ENCODE results near the gene MT1E. TPM values are rescaled to one million over a fixed set of nuclear protein-coding genes. Genes with fewer than 3 reads are reported as not detected.

MT1E gene
- total RNA-seq, 6 experiments from 2014 or later: 192 to 469 (median 458) TPM

DNA sequence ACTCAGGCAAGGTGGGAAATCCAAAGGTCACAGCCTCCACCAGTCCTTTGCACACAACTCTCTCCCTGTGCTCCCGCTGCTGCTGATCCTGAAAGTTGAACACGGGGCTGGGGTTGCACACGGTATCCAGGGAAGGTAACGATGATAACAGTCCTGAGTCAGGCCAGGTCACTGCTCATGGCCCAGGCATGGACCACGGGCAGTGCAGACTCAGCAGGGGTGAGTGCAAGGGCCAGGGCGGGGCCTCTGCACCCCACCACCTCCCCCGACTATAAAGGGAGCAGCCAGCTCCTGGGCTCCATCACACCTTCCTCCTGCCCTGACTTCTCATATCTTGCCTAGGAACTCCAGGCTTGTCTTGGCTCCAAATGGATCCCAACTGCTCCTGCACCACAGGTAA is 26.0 kb downstream of the MT1E start, which contains the start of gene MT1B:
Gene MT1B, plus strand, starts transcription at position 301 of the 400 bp plus-strand sequence. Its CDS starts 68 bp downstream, at position 369.
- Mint-ChIP-seq H3K36me3 (ENCODE audit: low read depth) (no peaks in the 10 kb centered on the region), H3K27ac (no peak within 1 kb of the TSS), H3K9me3 (no peaks in the 10 kb centered on the region), H3K4me3 (no peak within 1 kb of the TSS), H3K4me1 (ENCODE audit: low read depth) (no peaks in the 10 kb centered on the region), H3K27me3 (ENCODE audit: insufficient read depth) (peaks cover 66% of the 10 kb centered on the region)
- no peak for DNase-seq
- TF ChIP-seq, protein P1, sequence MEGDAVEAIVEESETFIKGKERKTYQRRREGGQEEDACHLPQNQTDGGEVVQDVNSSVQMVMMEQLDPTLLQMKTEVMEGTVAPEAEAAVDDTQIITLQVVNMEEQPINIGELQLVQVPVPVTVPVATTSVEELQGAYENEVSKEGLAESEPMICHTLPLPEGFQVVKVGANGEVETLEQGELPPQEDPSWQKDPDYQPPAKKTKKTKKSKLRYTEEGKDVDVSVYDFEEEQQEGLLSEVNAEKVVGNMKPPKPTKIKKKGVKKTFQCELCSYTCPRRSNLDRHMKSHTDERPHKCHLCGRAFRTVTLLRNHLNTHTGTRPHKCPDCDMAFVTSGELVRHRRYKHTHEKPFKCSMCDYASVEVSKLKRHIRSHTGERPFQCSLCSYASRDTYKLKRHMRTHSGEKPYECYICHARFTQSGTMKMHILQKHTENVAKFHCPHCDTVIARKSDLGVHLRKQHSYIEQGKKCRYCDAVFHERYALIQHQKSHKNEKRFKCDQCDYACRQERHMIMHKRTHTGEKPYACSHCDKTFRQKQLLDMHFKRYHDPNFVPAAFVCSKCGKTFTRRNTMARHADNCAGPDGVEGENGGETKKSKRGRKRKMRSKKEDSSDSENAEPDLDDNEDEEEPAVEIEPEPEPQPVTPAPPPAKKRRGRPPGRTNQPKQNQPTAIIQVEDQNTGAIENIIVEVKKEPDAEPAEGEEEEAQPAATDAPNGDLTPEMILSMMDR (IDR thresholded peaks at IDR 0.05): no peak

DNA sequence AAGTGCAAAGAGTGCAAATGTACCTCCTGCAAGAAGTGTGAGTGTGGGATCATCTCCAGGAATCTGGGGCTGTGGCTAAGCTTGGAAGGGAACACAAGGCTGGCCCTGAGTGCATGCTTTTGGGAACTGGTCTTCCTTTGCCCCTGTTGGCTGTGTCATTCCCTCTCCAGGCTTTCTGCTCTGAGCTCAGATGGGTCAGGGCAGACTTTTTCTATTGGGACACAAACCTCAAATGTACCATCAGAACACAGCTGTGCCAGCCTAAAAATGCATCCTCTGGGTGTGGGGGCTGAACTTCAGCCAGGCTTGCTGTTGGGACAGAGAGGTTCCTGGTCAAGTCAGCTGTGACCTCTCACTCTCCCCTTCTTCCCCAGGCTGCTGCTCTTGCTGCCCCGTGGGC is 27.0 kb downstream of the MT1E start:
- Mint-ChIP-seq H3K9me3 (no peaks in the 10 kb centered on the region), H3K4me1 (ENCODE audit: low read depth) (no peaks in the 10 kb centered on the region), H3K36me3 (ENCODE audit: low read depth) (no peaks in the 10 kb centered on the region), H3K27me3 (ENCODE audit: insufficient read depth) (peaks cover 66% of the 10 kb centered on the region), H3K27ac (no peak overlapping the region), H3K4me3 (no peak overlapping the region)
- DNase-seq: no peak
- TF ChIP-seq, protein P1 (IDR thresholded peaks at IDR 0.05): no peak

DNA sequence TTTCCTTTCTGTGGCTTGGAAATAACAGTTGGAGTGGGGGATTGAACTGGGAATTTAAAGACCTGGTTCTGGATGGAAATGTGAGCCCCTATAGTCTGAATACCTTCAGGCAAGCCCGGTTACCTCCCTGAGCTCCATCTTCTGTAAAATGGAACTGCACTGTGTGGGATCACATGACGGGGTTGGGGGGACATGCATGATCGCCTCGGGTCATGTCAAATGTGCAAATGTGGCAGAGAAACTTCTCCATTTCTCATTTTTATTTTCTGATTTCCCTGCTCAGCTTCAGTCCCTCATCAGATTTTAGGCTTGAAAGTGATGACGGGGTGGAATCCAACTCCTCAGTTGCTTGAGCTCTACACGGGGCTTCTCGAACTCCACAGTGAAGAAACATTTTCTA is 27.6 kb downstream of the MT1E start:
- peaks cover 6% of the 10 kb centered on the region for H3K4me1 Mint-ChIP-seq (ENCODE audit: low read depth)
- no peak for DNase-seq
- H3K36me3 Mint-ChIP-seq (ENCODE audit: low read depth): 0 out of 2 replicates have a peak, but pooled peaks cover 3% of the 10 kb centered on the region
- no peak overlapping the region for H3K27ac Mint-ChIP-seq
- H3K27me3 Mint-ChIP-seq (ENCODE audit: insufficient read depth): peaks cover 65% of the 10 kb centered on the region
- no peaks in the 10 kb centered on the region for H3K9me3 Mint-ChIP-seq
- no peak overlapping the region for H3K4me3 Mint-ChIP-seq
- TF ChIP-seq, protein P1 (IDR thresholded peaks at IDR 0.05): no peak

DNA sequence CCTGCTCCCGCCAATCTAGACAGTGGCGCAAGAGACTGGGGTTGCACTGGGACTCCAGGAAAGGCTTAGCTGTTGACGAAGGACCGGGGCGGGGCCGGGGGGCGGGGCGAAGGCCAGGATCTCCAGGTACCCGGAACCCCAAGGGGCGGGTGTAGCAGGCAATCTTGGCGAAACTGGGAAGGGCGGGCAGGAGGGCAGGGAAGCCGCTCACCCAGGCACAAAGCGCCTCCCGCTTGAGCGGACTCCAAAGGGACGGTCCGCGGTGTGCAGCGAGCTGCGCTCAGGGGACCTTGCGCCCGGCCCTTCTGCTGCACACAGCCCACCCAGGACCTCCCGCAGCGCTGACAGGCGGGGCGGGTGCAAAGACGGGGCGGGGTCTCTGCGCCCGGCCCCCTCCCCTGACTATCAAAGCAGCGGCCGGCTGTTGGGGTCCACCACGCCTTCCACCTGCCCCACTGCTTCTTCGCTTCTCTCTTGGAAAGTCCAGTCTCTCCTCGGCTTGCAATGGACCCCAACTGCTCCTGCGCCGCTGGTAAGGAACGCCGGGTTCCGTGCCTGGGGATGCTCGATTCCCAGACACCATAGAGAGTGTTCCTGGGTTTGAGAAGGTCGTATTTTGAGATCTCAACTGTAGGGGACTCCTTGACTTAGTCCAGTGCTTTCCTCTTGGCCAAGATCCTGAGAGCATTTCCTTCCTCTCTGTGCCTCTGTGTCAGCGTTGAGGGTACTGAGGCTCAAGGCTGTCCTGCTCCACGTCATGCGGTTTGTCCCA is 32.2 kb downstream of the MT1E start, which contains the start of gene MT1F:
Gene MT1F, plus strand, starts transcription at position 405 of the 772 bp plus-strand sequence. Its CDS starts 100 bp downstream, at position 505.
- DNase-seq: no peak
- Mint-ChIP-seq H3K4me3 (peak within 1 kb of the TSS; percentile 81), H3K9me3 (no peaks in the 10 kb centered on the region), H3K4me1 (ENCODE audit: low read depth) (peaks cover 14% of the 10 kb centered on the region), H3K36me3 (ENCODE audit: low read depth) (0 out of 2 replicates have a peak, but pooled peaks cover 3% of the 10 kb centered on the region), H3K27me3 (ENCODE audit: insufficient read depth) (peaks cover 68% of the 10 kb centered on the region), H3K27ac (no peak within 1 kb of the TSS)
- TF ChIP-seq, protein P1 (IDR thresholded peaks at IDR 0.05): no peak

DNA sequence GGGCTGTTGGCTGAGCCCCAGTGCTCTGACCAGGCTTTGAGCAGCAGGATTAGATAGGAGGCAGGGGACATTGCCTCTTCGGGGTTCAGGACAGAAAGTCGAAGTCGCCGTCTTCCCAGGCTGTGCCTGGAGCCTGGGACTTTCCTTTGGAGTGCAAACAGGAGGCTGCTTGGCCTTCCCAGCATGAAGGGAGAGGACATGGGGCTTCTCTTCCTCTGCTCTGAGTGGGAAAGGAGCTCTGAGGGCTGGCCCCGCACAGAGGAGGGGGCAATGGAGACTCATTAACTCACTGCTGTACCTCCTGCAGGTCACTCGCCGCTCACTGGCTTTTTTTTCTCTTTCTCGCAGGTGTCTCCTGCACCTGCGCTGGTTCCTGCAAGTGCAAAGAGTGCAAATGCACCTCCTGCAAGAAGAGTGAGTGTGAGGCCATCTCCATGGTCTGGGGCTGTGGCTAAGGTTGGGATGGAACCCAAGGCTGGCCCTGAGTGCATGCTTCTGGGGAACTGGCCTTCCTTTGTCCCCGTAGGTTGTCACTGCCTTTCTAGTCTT is 32.8 kb downstream of the MT1E start:
- peaks cover 64% of the 10 kb centered on the region for H3K27me3 Mint-ChIP-seq (ENCODE audit: insufficient read depth)
- no peak overlapping the region for H3K27ac Mint-ChIP-seq
- TF ChIP-seq, protein P1 (IDR thresholded peaks at IDR 0.05): no peak
- peak overlapping the region; percentile 81; the same call in 1 of the 2 replicates for H3K4me3 Mint-ChIP-seq
- peaks cover 15% of the 10 kb centered on the region for H3K4me1 Mint-ChIP-seq (ENCODE audit: low read depth)
- H3K36me3 Mint-ChIP-seq (ENCODE audit: low read depth): 0 out of 2 replicates have a peak, but pooled peaks cover 3% of the 10 kb centered on the region
- no peaks in the 10 kb centered on the region for H3K9me3 Mint-ChIP-seq
- no peak for DNase-seq
